Endometrium (tissue), 2 donors: ENCODE data around the gene LTA.
"Not testable (repeated sequence)": the region's sequence is repeated elsewhere in the genome, so short reads cannot be mapped to it uniquely, and the experiment has no call there.

Experiments
- FAIRE-seq: peaks from 2 replicates; lab custom pipeline; 2012; peaks lifted over from hg19 to GRCh38; lab: Jason Lieb, UNC
- donor health status: control.
- donor health status: control.

LTA gene

GRCh38 chr6:31587791-31588777, 16.0 kb downstream of the LTA start:
- FAIRE-seq: no peak

DNA sequence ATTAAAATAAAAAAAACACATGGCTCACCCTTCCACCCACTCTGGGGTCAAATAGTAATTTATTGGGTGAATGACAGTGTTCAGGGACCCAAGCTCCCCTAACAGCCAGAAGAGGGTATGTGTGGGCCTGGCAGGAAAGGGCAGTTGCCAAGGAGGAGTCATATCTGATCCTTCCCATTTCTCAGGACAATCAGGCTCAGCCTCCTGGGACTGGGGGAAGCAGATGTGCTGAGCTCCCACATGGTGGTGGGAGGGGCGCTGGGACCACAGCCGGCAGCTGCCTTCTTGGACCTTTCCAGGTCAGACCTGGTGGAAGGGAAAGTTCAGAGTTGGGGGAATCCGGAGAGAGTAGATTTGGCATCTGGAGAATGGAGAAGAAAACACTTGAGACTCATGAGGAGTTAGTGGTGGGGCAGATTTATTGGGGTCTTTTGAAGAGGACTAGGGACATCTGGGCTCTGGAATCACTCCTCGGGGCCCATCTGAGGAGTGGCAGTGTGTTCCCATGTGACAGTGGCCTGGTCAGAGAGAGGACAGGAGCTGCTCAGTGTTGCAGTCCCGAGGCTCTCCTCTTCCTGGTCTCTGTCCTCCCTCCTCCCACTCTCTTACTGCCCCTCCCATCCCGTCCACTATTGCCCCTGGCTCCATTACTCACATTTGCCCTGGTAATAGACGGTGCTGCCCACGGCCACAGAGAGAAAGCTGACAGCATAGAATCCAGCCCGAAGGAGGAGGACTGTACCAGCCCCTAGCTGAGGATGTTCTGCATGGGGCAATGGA, 17.0 kb downstream of the LTA start:
- FAIRE-seq: no peak

DNA sequence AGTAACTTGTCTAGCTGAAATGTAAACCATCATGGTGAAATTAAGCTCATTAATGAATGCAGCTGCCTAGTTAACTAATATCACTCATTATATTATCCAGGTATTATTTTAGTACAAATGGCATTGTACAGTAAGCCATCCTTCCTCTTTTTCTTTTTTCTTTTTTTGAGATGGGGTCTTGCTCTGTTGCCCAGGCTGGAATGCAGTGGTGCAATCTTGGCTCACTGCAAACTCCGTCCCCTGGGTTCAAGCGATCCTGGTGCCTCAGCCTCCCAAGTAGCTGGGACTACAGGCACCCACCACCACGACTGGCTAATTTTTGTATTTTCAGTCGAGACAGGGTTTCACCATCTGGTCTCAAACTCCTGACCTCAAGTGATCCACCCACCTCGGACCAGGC, 18.6 kb downstream of the LTA start:
- FAIRE-seq: not testable (repeated sequence)

GRCh38 chr6:31592396-31592771, 20.3 kb downstream of the LTA start:
- no peak for FAIRE-seq

- FAIRE-seq: no peak
Measured at GRCh38 chr6:31597006-31597405, 24.9 kb downstream of the LTA start.

GRCh38 chr6:31607317-31607716, 35.2 kb downstream of the LTA start:
- FAIRE-seq: no peak

DNA sequence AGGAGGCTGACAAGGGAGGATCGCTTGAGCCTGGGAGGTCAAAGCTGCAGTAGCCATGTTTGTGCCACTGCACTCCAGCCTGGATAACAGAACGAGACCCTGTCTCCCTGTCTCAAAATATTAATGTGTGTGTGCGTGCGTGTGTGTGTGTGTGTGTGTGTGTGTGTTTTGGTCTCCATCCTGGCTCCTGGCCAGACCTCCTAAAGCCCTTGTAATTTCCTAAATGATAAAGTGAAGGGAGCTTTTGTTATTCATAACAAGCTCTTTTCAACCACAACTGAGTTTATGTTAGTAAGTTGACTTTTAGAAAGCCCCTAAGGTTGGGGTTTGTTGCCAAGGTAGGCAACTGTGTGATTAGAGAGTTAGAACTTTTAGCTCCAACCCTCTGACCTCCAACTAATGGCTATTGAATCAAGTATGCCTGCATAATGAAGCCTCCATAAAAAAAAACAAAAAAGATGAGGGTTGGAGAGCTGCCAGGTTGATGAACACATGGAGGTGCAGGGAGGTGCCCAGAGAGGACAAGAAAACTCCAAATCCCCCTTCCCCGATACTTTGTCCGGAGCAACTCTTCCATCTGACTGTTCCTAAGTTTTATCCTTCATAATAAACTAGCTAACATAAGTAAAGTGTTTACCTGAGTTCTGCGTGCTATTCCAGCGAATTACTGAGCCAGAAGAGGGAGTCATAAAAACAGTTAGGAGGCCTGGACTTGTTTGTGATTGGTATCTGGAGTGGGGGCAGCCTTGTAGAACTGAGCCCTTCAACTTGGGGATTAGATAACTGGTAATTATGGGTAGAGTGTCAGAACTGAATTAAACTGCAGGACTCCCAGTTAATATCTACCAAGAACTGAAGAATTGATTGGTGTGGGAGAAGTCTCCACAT, 37.7 kb downstream of the LTA start:
- no peak for FAIRE-seq

DNA sequence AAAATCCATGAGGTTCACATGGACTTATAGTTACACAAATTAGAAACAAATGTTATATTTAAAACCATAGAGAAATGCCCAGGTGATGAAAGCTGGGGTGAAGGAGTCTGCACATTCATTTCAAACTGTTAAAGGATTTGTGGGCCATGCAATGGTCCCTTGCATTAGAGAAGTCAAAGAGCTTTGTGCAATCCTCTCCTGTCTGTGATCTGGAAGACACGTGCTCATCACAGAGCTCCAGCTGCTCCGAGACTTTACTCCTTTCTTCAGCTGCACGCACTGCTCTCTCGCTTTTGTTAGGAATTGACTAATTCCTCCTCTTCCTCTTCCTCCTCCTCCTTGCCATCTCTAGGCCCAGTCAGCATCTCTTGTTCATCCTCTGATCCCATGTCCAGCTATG, 38.9 kb downstream of the LTA start:
- FAIRE-seq: no peak

- FAIRE-seq: no peak
Measured at GRCh38 chr6:31614075-31614619, 42.1 kb downstream of the LTA start.

DNA sequence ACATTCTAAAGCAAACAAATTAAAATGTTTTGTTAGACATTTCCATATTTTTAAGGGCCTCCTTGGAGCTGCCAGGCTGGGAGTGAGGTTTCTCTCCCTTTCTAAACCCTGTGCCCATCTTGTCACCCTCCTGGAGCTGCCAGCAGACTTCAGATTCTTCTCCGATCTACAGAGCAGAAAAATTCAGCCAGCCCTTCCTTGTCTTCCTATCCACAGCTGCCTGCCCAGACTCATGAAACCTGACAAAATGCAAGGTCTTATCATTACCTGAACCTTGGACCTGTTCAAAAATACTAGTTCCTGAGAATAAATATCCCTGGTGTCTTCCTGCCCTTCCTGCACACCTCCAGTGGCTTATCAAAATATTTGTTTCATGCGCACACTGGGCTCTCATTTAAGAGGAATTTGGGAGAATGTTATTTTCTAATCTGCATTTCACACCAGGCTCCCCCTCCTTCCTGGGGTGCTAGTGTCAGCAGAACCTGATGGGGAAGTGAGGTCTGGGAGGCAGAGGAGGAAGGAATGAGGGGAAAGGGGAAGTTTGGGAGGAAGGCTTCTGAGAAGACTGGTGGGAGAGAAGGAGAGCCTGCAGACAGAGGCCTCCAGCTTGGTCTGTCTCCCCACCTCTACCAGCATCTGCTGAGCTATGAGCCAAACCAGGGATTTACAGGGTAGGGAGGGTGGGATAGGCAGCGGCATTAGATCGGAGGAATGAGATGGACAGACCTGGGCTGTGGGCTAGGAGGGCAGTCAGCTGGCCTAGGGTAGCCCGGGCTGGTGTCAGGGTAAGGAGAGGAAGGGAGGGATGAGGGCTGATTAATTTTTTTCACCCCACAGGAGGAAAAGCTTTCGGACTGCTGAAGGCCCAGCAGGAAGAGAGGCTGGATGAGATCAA, 42.8 kb downstream of the LTA start, which contains the start of gene AIF1:
Gene AIF1 (plus strand): TSS at position 551 of the 895 bp plus-strand sequence. CDS start 96 bp downstream, at position 647.
- FAIRE-seq: no peak

GRCh38 chr6:31615748-31616147, 43.7 kb downstream of the LTA start:
- no peak for FAIRE-seq

GRCh38 chr6:31617010-31617409, 44.9 kb downstream of the LTA start:
- no peak for FAIRE-seq

DNA sequence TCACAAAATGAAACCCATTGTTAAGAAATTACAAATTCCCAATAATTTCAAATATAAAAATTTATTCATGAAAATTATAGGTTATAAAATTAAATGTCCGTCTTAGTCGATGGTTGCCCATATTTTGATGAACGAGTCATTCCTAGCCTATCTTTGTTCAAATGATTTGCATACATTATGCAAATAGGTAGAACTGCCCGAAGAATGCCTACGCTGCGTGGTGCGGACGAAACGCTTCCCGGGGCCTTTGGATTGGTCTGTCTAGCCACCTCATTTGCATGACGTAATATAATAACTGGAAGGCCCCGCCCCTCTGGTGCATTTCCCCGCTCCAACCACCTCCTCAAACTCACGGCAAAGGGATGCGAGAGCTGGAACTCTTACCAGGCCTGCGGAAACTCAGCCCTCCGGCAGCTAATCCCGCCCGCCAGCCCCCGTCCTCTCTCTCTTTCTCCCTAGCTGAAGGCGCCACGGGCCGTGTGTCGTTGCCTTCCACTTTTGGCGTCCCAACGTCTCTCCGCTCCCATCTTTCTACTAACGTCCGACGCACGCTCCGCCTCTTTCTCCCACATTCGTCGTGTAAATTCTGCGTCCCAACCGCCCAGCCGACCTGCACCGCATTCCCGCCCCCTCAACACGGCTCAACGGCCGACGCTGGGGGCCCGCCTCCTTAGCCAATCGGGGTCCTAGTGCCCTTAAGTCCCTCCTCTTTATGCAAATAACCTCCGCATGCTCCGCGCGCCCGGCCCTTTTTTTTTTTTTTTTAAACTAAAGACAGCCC, 47.9 kb downstream of the LTA start:
- peak; percentile 98 for FAIRE-seq

- FAIRE-seq: no peak
Measured at GRCh38 chr6:31620586-31621319, 48.7 kb downstream of the LTA start, which contains the start of gene PRRC2A. Gene PRRC2A, plus strand, starts transcription at chr6:31620715. Its CDS starts 2,075 bp downstream, at chr6:31622790.

- no peak for FAIRE-seq
Measured at GRCh38 chr6:31621320-31621939, 49.3 kb downstream of the LTA start.

GRCh38 chr6:31621991-31622390, 49.9 kb downstream of the LTA start:
- no peak for FAIRE-seq

DNA sequence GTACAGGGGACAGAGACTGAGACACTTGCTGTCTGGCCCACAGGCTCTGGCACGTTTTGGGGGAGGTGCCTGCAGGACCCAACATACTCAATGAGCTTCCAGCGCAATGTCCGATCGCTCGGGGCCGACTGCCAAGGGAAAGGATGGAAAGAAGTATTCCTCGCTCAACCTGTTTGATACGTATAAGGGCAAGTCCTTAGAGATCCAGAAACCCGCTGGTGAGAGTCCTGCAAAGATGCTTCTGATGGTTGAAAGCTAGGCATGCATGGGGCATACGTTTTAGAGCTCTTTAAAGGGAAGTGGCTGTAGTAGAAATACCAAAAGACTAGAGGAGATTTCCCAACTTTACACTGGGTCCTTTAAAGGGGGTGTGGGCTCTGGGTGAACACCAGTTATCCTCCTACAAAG, 50.6 kb downstream of the LTA start:
- FAIRE-seq: no peak
